CD4-positive, alpha-beta T cell treated with Interleukin-4 for 4 hours (primary cell): ENCODE results near the gene HIRA.
A peak's percentile ranks its signal among the peaks of the same experiment; 100 is the strongest.
"Not testable (repeated sequence)": the region's sequence is repeated elsewhere in the genome, so short reads cannot be mapped to it uniquely, and the experiment has no call there.

Experiments
- DNase-seq: peaks from one replicate; pipeline ENCODE4 v3.0.0-alpha.2; 2020

HIRA gene

GRCh38 chr22:19320136-19320535, 111.4 kb downstream of the HIRA start:
- DNase-seq: not testable (repeated sequence)

GRCh38 chr22:19319281-19319680, 112.3 kb downstream of the HIRA start:
- no peak for DNase-seq

DNA sequence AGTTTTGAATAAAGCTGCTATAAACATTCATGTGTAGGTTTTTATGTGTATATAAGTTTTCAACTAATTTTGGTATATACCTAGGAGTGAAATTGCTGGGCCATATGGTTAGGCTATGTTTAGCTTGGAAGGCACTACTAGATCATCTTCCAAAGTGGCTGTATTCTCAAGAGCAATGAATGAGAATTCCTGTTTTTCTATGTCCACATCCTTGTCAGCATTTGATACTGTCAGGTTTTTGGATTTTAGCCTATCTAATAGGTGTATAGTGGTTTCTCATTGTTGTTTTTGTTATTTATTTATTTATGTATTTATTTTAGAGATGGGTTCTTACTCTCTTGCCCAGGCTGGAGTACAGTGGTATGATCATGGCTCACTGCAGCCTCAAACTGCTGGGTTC, 113.7 kb downstream of the HIRA start:
- no peak for DNase-seq

DNA sequence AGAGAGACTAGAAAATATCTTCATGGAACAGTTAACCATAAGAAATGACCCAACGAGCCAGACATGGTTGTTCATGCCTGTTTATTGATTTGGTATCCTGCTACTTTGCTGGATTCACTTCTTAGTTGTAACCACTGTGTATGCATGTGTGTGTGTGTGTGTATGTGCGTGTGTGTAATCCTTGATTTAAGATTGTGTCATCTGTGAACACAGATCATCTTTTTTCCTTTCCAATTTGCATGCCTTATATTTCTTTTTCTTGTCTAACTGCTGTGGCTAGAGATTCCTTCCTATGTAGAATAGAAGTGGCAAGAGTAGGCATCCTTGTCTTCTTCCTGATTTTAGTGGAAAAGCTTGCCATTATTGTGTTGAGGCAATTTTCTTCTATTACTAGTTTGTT, 123.7 kb downstream of the HIRA start:
- DNase-seq: no peak

GRCh38 chr22:19306535-19306934, 125.0 kb downstream of the HIRA start:
- not testable (repeated sequence) for DNase-seq

- DNase-seq: no peak
Measured at GRCh38 chr22:19304547-19304946, 127.0 kb downstream of the HIRA start.

GRCh38 chr22:19303785-19304184, 127.7 kb downstream of the HIRA start:
- no peak for DNase-seq

DNA sequence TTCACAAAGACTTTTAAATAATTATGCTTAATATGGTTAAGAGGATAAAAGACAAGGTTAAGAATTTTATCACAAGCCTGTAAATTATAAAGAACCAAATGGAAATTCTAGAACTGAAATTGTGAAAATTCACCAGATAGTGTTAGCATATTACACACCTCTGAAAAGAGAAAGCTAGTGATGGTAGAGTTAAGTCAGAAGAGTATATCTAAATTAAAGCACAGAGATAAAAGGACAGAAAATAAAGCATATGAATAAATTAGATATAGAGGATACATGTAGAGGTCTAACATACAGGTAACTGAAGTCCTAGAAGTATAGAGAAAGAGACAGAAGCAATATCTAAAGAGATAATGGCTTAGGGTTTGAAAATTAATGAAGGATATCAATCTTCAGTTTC, 135.8 kb downstream of the HIRA start:
- no peak for DNase-seq

GRCh38 chr22:19292458-19293230, 138.9 kb downstream of the HIRA start:
- DNase-seq: no peak

DNA sequence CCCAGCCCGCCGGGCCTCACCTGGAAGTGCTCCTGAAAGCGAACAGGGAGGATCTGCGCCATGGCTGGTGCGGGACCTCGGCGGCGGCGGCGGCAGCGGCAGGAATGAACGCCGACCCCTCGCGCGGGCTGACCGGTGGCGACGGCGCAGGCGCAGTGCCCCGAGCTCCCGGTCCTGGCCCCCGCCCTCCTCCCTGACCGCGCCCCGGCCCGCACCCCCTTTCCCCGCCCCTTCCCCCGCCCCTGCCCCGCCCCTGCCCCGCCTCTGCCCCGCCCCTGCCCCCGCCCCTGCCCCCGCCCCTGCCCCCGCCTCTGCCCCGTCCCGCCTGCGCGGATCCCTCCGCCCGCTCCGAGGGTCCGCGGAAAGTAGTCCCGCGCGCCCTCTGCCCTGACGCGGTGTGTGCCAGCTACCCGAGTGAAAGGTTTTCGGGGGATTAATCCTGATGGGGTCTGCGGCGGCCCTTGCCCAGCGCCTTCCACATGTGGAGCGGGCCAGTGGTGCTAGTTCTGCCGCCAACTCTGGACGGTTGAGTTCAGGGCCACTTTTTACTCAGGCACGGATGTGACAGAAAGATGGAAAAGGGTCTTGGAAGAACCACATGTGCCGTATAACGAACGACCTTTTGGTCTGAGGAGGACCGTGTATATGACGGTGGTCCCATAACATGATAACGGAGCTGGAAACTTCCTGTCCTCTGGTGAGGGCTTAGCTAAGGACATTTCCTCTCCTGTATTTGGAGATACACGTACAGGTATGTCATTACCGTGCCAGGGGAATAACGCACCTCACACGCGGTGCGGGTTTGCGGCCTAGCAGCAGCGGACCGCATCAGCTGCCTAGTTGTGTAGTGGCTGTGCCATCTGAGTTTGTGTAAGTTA, 139.7 kb downstream of the HIRA start, which contains the start of gene CLTCL1:
CLTCL1 (minus strand) TSS at position 140 of the 878 bp plus-strand sequence; CDS start at position 62, 78 bp downstream.
- DNase-seq: peak; percentile 57

- no peak for DNase-seq
Measured at GRCh38 chr22:19291218-19291579, 140.3 kb downstream of the HIRA start.

DNA sequence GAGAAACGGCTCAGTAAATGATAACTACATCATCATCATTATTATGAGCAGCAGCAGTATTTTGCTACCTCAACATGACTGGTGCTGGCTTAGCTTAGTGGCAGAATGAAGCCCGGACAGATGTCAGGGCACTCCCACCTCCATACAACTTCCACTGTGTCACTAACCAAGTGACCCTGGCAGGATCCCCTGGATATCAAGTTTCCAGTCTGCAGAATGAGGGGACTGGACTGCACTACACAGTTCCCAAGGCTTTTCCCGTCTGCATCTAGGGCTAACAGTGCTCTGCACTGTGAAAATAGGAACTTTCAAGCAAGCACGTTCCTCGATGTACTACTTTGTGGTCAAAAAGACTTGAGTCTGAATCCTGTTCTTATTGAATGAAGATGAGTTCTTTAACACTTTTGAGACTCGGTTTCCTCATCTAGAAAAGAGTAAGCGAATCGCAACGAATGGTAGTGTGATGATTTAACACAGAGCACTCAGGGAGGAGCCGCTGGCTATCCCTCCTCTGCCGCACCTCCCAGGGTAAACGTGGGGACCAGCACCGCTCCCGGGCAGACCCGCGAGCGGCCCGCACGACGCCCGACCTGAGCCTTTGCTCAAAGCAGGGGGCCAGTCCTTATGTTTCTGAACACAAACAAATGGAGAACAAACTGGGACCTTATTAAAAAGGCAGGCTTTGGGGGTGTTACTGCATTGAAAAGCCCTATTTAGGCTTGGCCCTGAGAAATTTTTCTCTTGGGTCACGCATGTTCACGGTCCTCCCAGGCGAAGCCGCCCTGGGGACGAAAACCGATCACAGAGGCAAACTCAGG, 140.9 kb downstream of the HIRA start:
- no peak for DNase-seq

DNA sequence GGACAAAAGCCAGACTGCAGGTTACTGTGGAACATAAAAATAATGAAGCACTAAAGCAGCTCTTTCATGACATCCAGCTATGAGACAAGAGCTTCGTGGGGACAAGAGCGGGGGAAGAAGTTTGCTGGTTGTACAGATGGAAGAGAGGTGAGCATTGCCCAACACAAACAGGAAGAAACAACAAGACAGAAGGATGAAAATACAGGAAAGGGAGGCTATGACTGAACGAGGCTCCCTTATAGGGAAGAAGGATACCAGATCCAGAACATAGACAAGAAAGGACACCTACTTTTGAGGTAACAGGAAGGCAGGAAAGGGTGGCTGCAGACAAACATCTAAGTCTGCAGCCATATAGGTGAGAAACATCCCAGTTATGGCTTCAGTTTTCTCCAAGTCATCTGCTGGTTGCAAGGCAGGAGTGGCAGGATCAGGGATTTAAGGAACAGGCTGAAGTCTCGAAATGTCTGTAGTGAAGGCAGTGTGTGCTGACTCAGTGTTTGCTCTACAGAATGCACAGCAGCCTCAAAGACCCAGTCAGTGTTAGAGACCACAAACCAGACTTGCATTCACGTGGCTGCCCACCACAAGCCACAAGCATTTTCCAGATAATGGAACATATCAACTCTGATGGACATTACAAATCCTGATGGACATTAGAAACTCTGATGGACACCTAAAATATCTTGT, 141.9 kb downstream of the HIRA start:
- peak; percentile 10 for DNase-seq

GRCh38 chr22:19287889-19288288, 143.6 kb downstream of the HIRA start:
- no peak for DNase-seq

DNA sequence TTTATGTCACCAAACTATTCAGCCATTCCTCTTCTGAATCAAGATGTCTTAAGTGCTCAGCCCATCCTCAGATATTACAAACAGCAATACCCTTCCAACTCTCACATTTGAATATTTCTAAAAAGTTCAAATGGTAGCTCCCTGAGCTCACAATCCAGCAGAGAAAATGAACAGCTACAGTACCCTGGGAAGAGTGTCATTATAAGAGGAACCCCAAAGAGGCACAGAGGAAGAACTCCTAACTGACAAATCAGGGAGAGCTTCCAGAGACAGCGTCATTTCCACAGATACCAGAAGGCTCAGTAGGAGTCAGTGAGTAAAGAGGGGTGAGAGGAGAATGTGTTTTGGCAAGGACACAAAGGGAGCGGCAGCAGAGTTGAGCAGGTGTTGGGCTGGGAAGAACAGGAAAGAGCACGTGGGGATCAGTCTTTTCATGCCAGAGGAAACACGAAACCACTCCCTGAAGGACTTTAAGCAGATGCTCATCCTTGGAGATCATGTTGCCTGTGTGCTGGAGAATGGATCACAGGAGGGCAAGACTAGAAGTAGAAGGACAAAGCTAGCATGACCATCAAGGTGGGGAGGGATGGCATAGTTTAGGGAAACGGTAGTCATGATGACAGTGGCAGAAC, 144.3 kb downstream of the HIRA start:
- no peak for DNase-seq

DNA sequence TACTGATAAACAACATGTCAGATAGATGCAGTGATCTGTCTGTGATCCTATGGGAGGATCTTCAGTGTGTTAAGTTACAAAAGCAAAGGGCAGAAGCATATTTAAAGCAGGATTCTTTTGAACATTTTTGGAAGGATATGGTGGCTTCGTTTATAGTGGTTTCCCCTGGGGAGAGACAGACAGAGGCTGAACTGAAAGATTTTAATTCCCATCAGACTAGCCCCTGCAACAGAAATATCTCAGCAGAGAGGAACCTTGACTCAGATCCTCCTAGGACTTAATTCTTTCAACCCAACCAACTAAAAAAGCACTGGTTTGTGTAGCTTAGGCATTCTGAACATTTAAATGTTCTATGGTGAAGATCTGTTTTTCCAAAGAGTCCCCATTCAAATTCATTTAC, 145.7 kb downstream of the HIRA start:
- no peak for DNase-seq
